Liver (tissue), 9 donors: ENCODE measurements around the gene HMOX2. TPM values are rescaled to one million over a fixed set of nuclear protein-coding genes. Genes with fewer than 3 reads are reported as not detected.

ENCODE experiments used
- DNase-seq: peaks from one replicate; pipeline ENCODE4 v3.0.0-alpha.2; 2017; ENCODE audit warnings: low spot score
- H3K27ac ChIP-seq, 2 donors: one replicate each; pipeline ENCODE4 v1.7.0; 2013; ENCODE audit warnings: inconsistent platforms in 2 of 2, low read length in 2 of 2, control low read depth in 1 of 2, low read depth in 1 of 2, mild to moderate bottlenecking in 1 of 2
- H3K27me3 ChIP-seq, 4 donors: one replicate each; pipeline versions ENCODE4 v1.6.1 to v1.7.0; 2013; ENCODE audit warnings: low read length in 3 of 4, inconsistent platforms in 1 of 4, mild to moderate bottlenecking in 1 of 4, moderate library complexity in 1 of 4; ENCODE audit not compliant: control insufficient read depth in 4 of 4, insufficient read depth in 4 of 4
- H3K36me3 ChIP-seq, 4 donors: one replicate each; pipeline versions ENCODE4 v1.6.1 to v1.7.0; 2013; ENCODE audit warnings: low read length in 3 of 4, mild to moderate bottlenecking in 3 of 4, low read depth in 1 of 4, moderate library complexity in 1 of 4; ENCODE audit not compliant: control insufficient read depth in 4 of 4, insufficient read depth in 3 of 4
- H3K4me1 ChIP-seq, 4 donors: one replicate each; pipeline versions ENCODE4 v1.6.1 to v1.7.0; 2013; ENCODE audit warnings: low read length in 3 of 4, mild to moderate bottlenecking in 3 of 4, moderate library complexity in 1 of 4; ENCODE audit not compliant: control insufficient read depth in 4 of 4, insufficient read depth in 4 of 4
- H3K4me3 ChIP-seq, 3 donors: one replicate each; pipeline versions ENCODE4 v1.6.1 to v1.7.0; 2013; ENCODE audit warnings: low read length in 3 of 3, control low read depth in 1 of 3, low read depth in 1 of 3, mild to moderate bottlenecking in 1 of 3
- H3K9ac ChIP-seq, 2 donors: one replicate each; pipeline ENCODE4 v1.7.0; 2013; ENCODE audit warnings: low read length in 2 of 2, mild to moderate bottlenecking in 2 of 2, moderate library complexity in 2 of 2, control low read depth in 1 of 2, low read depth in 1 of 2
- H3K9me3 ChIP-seq, 4 donors: one replicate each; pipeline versions ENCODE4 v1.6.1 to v1.7.0; 2013; ENCODE audit warnings: low read length in 3 of 4; ENCODE audit not compliant: control insufficient read depth in 4 of 4
- ATF3 ChIP-seq: IDR thresholded peaks from 2 replicates; pipeline ENCODE4 v1.6.1; 2016; ENCODE audit warnings: antibody characterized with exemption
- CTCF ChIP-seq: fragments of 150-350 bp; IDR thresholded peaks from 2 replicates; pipeline ENCODE4 v1.5.1; 2017; ENCODE audit warnings: improper control_type of control experiment, low read depth, low read length; ENCODE audit not compliant: missing input control
- EGR1 ChIP-seq, 2 donors: IDR thresholded peaks; 2 replicates each; pipeline ENCODE4 v1.6.1; 2016 to 2018; ENCODE audit warnings: antibody characterized with exemption in 2 of 2, low read depth in 2 of 2
- FOXA1 ChIP-seq: IDR thresholded peaks from 2 replicates; pipeline ENCODE4 v1.6.1; 2016; ENCODE audit warnings: antibody characterized with exemption
- FOXA2 ChIP-seq: IDR thresholded peaks from 2 replicates; pipeline ENCODE4 v1.6.1; 2016; ENCODE audit warnings: antibody characterized with exemption
- GABPA ChIP-seq, 2 donors: IDR thresholded peaks in 1 of 2; conservative IDR thresholded peaks in 1 of 2; 2 replicates each; pipeline ENCODE4 v1.6.1; 2016; ENCODE audit warnings: antibody characterized with exemption in 2 of 2, mild to moderate bottlenecking in 1 of 2, moderate library complexity in 1 of 2
- HNF4A ChIP-seq, 2 donors: conservative IDR thresholded peaks; 2 replicates each; pipeline ENCODE4 v1.6.1; 2016; ENCODE audit warnings: antibody characterized with exemption in 2 of 2, mild to moderate bottlenecking in 2 of 2
- HNF4G ChIP-seq: IDR thresholded peaks from 2 replicates; pipeline ENCODE4 v1.6.1; 2016; ENCODE audit warnings: antibody characterized with exemption
- JUND ChIP-seq, 2 donors: IDR thresholded peaks; 2 replicates each; pipeline ENCODE4 v1.6.1; 2016; ENCODE audit warnings: antibody characterized with exemption in 2 of 2
- MAX ChIP-seq: IDR thresholded peaks from 2 replicates; pipeline ENCODE4 v1.6.1; 2016; ENCODE audit warnings: antibody characterized with exemption
- NR2F2 ChIP-seq: IDR thresholded peaks from 2 replicates; pipeline ENCODE4 v1.6.1; 2016; ENCODE audit warnings: antibody characterized with exemption
- RAD21 ChIP-seq, 2 donors: IDR thresholded peaks; 2 replicates each; pipeline ENCODE4 v1.6.1; 2016; ENCODE audit warnings: antibody characterized with exemption in 2 of 2, mild to moderate bottlenecking in 2 of 2
- REST ChIP-seq: IDR thresholded peaks from 2 replicates; pipeline ENCODE4 v1.6.1; 2016; ENCODE audit warnings: antibody characterized with exemption, mild to moderate bottlenecking
- RXRA ChIP-seq, 2 donors: IDR thresholded peaks; 2 replicates each; pipeline ENCODE4 v1.6.1; 2017 to 2018; ENCODE audit warnings: antibody characterized with exemption in 2 of 2, mild to moderate bottlenecking in 1 of 2
- SP1 ChIP-seq: IDR thresholded peaks from 2 replicates; pipeline ENCODE4 v1.6.1; 2018; ENCODE audit warnings: antibody characterized with exemption, mild to moderate bottlenecking
- TAF1 ChIP-seq: conservative IDR thresholded peaks from 2 replicates; pipeline ENCODE4 v1.6.1; 2016; ENCODE audit warnings: antibody characterized with exemption, mild to moderate bottlenecking
- YY1 ChIP-seq: IDR thresholded peaks from 2 replicates; pipeline ENCODE4 v1.6.1; 2016; ENCODE audit warnings: antibody characterized with exemption, mild to moderate bottlenecking
- ZBTB33 ChIP-seq: IDR thresholded peaks from 2 replicates; pipeline ENCODE4 v1.6.1; 2016; ENCODE audit warnings: antibody characterized with exemption
- WGBS: extraction: QIAGEN DNeasy Blood & Tissue Kit; methylation state at CpG from one replicate; pipeline ENCODE4 v1.1.7; 2013; 5-methylcytosine and 5-hydroxymethylcytosine counted together
- polyA plus RNA-seq, 2 donors: library from polyadenylated mRNA; stranded (reverse) in 1 of 2; unstranded in 1 of 2; fragments of 200-250 nt in 1 of 2; fragments of >200 nt in 1 of 2; fragmentation: Nextera tagmentation in 1 of 2; extraction: Ambion mirVana in 1 of 2; gene quantifications; one replicate each; pipeline versions ENCODE4 v1.2.1 to v1.2.3, GENCODE V29; 2013 to 2015
- total RNA-seq, 2 donors: library from RNA; depleted of rRNA; stranded (reverse); fragments of >200 nt; gene quantifications; one replicate each; pipeline ENCODE4 v1.2.3, GENCODE V29; 2014
- donor health status: healthy.
- donor health status: healthy.
- donor health status: healthy.
- donor health status: healthy.
- donor health status: healthy.

Gene HMOX2
- total and polyA plus RNA-seq, 4 donors, result 11.4 to 81.5 (median 61.5) TPM

GRCh38 chr16:4499196-4499555 lies 23.0 kb downstream of the HMOX2 start (continued):
- TF ChIP-seq REST (no peak), GABPA (IDR thresholded peaks at IDR 0.05 in 1 of 2, conservative IDR thresholded peaks at IDR 0.05 in 1 of 2) (no peak), FOXA2 (no peak), FOXA1 (no peak)

- 73% methylated on average over 3 of the region's 3 CpGs for WGBS
- Histone ChIP-seq H3K36me3 (peaks cover 0 to 3% (median 1%) of the 10 kb centered on the region in 4 donors), H3K9ac (no peak overlapping the region), H3K4me3 (no peak overlapping the region), H3K4me1 (peaks cover 7 to 20% (median 8%) of the 10 kb centered on the region in 4 donors), H3K27ac (no peak overlapping the region), H3K9me3 (no peaks in the 10 kb centered on the region), H3K27me3 (no peaks in the 10 kb centered on the region)
- peak in 1 of 2 donors; percentile 33 for TF ChIP-seq JUND (IDR thresholded peaks at IDR 0.05)
- TF ChIP-seq FOXA2, result no peak
- DNase-seq, result no peak
Observed at GRCh38 chr16:4500272-4500671, 24.1 kb downstream of the HMOX2 start.

GRCh38 chr16:4501071-4501478 lies 24.9 kb downstream of the HMOX2 start:
- Histone ChIP-seq H3K27me3 (no peaks in the 10 kb centered on the region), H3K36me3 (peaks cover 0 to 3% (median 1%) of the 10 kb centered on the region in 4 donors), H3K4me1 (peaks cover 7 to 20% (median 10%) of the 10 kb centered on the region in 4 donors), H3K4me3 (no peak overlapping the region), H3K27ac (peak overlapping the region in 1 of 2 donors; percentile 49), H3K9me3 (no peaks in the 10 kb centered on the region), H3K9ac (no peak overlapping the region)
- 31% methylated on average over 5 of the region's 5 CpGs for WGBS
- no peak for DNase-seq
- TF ChIP-seq EGR1 (IDR thresholded peaks at IDR 0.05; ENCODE audit: low read depth in 2 of 2) (no peak), TAF1 (no peak), RAD21 (IDR thresholded peaks at IDR 0.05) (peak; percentile 18 to 20), SP1 (peak; percentile 45), JUND (IDR thresholded peaks at IDR 0.05) (peak in 1 of 2 donors; percentile 30), CTCF (no peak), ATF3 (no peak), MAX (no peak), FOXA1 (peak; percentile 54), GABPA (IDR thresholded peaks at IDR 0.05 in 1 of 2, conservative IDR thresholded peaks at IDR 0.05 in 1 of 2) (no peak), ZBTB33 (no peak), YY1 (peak; percentile 83), NR2F2 (peak; percentile 22), FOXA2 (peak; percentile 82), REST (peak; percentile 55), HNF4G (peak; percentile 20), RXRA (IDR thresholded peaks at IDR 0.05) (peak in 1 of 2 donors; percentile 55), HNF4A (conservative IDR thresholded peaks at IDR 0.05) (peak; percentile 48 to 72)
